GM21737 (cell line): Measurements from ENCODE around the gene OTOS.

Source experiments
- ATAC-seq: cut with Tn5 transposase; IDR thresholded peaks from one replicate; pipeline ENCODE4 v1.9.1; 2021; ENCODE audit warnings: mild to moderate bottlenecking, moderate library complexity; ENCODE audit not compliant: unreplicated experiment

OTOS gene

GRCh38 chr2:240137596-240138253 lies 2.7 kb downstream of the OTOS start:
- ATAC-seq: no peak

DNA sequence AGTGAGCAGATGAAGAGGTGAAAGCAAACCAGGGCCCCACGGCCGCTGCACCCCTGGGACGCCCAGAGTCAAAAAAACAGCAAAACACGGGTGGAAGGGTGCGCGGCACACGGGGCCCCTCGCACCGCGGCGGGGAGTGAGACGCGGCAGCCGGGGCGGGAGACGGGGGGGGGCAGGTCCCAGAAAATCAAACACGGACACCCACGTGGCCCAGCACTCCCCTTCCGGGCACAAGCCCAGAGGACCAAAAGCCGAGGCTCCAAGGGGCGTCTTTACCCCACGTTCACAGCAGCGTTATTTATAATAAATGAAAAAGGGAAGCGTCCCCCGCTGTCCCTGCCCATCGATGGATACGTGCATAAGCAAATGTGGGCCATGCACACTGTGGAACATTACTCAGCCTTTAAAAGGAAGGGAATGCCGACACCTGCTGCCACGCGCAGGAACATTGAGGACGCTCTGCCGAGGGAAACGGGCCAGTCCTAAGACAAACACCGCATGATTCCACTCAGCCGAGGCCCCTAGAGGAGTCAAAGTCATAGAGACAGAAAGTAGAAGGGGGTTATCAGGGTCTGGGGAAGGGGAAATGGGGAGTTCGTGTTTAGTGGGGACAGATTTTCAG lies 3.7 kb downstream of the OTOS start:
- ATAC-seq: no peak

DNA sequence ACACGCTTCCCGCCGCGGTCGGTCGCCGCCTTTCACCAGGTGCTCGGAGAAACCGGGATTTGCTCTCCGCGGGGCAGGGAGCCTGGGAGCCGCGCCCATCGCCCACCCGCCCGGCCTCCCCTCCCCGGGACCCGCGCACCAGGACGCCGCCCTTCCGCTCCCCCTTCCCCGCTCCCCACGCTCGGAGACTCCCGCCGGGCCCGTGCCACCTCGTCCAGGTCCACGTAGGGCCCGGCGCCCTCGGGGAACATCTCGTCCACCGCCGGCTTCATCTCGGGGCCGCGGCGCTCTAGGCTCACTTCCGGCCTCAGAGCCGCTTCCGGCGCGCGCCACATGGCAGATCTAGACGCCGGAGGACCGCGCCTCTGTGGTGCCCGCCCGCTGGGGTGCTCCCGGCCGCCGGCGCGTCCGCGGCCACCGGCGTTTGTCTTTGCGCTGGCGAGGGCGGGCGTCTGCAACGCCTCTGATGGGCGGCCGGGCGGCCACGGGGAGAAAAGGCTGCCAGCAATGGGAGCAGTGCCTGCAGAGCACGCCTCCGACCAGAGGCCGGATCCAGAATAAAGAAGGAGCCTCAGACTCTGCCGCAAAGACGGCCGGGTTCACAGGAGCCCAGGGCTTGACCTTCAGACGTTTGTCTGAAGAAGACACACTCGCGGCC lies 4.3 kb downstream of the OTOS start, which contains the start of gene COPS9:
Gene COPS9, minus strand, starts transcription at position 293 of the 658 bp plus-strand sequence. Its CDS starts 21 bp downstream, at position 272.
- ATAC-seq: peak; percentile 96

- ATAC-seq: peak; percentile 9
Measured at GRCh38 chr2:240135706-240136012, 4.8 kb downstream of the OTOS start.

DNA sequence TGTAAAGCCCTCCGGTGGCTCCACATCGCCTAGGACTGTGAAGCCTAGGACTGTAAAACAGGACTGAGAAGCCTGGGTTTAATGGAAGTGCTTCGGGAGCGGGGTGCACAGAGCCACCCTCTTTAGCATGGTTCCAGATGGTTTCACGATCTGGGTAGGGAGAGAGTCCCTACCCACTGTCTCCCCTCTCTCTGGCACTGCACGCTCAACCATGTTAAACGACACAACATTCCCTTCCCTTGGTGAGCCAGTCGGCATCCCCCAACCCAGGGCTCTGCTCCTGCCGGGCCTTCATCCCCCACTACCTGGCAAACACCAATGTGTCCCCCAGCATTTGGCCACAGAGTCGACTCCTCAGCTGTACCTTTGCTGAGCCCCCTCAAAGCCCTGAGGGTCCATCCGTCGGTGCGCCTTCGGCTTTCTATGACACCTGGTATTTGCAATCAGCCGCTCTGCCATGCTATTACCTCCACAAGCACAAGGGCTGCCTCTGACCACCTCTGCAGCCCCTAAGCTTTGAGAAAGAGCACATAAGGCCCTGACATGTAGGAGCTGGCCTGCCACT lies 5.4 kb downstream of the OTOS start:
- no peak for ATAC-seq

- ATAC-seq: no peak
Measured at GRCh38 chr2:240134466-240134865, 6.0 kb downstream of the OTOS start.

GRCh38 chr2:240133401-240133800 lies 7.1 kb downstream of the OTOS start:
- ATAC-seq: no peak

DNA sequence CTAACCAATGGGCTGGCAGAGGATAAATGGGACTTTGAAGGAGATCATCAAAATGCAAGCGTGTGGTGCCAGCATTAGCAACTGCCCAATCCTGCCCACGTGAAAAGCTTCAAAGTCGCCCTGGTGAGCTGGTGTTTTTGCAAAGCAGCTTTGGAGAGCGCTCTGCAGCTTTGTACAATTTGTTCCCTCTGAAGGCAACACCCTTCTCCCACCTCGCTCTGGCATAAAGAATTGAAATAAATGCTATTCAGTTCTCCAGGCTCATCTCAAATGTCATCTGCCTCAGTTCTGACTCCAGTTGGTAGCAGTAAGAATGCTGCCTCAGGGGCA lies 7.8 kb downstream of the OTOS start:
- no peak for ATAC-seq

DNA sequence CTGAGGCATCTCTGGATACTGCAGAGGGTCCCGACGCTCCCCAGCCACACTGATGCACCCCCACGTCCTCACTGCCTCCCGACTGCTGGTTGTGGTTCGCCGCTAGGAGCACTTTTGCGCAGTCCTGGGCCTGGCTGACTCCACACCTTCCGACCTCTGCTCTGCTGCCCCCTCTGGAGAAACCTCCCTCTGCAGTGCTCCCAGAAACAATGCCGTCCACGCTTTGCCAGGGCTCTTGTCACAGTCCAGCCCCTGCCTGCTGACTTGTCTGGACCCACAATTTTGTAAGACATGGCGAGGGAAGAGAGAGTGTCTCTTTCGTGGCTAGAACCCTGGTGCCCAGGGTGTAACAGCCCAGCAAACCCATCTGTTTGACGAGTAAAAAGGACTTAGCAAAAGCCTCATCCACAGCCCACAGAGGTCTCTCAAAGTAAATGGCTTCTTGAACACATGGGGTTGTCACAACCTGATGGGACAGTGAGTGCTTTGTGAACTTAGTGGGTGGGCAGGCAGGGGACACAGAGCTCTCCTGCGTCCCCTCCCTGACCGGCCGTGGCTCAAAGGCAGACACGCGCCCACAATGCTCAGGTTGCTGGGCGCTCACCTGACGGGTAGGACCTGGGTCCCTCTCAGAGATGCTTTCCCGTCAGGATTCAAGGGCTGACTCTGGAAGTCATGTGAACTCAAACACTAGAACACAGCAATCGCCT lies 8.4 kb downstream of the OTOS start:
- no peak for ATAC-seq

GRCh38 chr2:240131296-240131695 lies 9.2 kb downstream of the OTOS start:
- no peak for ATAC-seq

DNA sequence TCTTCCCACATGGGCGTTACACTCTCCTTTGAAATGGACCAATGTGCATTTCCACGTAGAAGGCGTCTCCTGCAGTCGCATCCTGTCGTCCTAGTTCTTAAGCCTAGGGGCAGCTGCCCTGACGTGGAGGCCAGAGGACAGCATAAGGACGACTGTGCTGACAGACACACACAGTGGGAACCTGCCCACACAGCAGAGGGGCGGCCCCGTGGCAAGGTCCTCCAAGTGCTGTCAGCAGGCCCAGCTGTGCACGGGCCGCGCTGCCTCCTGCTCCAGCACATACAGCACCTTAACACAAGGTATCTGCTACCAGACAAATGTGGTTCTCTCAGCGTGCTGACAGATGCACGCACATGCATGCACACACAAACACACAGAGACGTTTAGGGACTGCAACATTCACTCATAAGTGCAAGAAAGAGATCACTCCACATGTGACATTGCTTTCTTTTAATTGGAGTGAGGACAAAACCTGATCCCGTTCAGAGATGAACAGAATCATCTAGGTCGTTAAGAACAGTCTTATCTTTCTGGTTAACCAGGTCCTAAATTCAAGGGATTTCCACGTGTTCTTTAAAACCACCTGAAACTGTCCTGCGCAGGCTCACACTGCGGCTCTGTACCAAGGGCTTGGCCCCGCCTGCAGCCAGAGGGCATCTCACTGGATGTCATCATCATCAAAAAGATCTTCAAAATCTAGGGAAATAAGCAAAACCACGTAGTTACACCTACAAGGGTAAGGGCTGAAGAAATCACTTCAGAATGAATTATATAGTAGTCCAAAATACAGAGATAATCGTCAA lies 9.9 kb downstream of the OTOS start:
- no peak for ATAC-seq

DNA sequence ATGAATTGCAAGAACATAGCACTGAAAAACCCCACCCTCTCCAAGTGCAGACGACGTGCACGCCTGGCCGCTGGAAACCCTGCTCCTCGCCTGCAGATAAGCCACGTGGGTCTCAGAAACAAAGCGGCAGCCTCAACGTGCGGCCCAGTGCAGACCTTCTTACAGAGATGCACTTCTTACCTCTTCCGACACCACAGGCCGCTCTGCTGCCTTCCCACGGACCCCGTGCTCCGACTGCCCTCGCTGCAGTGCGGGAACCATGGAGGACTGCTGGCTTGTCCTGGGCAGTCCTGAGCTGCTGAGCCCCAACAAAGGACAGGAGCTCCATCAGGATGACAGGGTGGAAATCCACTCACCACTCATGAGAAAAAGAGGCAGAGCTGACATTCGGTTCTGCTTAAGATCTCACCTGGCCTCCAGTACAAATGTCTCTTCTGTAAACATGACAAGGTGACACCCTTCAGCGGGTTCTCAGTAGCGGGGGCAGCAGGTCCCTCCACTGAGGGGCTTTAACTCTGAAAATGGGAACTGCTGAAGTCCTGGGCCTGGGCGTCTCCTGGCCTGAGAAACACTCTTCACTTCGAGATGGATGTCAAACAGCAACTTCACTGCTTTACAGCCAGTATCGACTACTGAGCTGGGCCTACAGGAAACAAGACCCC lies 10.6 kb downstream of the OTOS start:
- no peak for ATAC-seq

- no peak for ATAC-seq
Measured at GRCh38 chr2:240129311-240129710, 11.1 kb downstream of the OTOS start.

GRCh38 chr2:240128608-240129145 lies 11.8 kb downstream of the OTOS start:
- no peak for ATAC-seq

DNA sequence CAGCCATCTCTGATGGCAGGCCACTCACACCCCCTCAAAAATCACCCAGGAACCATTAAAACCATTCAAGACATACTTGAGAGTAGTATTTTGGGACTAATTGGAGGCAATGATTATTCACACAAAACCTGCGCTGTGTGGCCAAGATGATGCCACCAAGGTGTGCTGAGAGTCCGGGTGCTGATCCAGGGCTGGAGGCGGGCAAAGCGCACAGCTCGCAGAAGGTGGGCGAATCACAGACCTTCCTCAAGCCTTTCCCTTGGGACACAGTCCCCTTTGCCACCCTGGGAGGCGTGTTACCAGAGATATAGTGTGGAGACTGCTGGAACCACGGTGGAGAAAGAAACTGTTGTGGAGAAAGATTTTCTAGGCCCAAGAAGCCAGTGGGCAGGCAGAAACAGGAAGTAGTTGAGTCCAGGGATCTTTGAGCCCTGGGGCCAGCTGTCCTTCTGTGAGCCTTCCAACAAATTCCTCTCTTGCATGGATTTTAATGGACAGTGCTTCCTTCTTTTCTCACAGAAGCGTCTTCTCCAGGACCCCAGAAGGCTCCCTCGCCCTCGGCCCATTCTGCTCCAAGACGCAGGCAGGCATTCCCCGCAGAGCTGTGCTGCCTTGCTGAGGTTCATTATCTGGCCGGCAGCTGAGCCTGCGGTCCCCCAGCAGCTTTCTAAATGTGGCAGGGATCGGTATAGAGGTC lies 12.4 kb downstream of the OTOS start:
- ATAC-seq: no peak

DNA sequence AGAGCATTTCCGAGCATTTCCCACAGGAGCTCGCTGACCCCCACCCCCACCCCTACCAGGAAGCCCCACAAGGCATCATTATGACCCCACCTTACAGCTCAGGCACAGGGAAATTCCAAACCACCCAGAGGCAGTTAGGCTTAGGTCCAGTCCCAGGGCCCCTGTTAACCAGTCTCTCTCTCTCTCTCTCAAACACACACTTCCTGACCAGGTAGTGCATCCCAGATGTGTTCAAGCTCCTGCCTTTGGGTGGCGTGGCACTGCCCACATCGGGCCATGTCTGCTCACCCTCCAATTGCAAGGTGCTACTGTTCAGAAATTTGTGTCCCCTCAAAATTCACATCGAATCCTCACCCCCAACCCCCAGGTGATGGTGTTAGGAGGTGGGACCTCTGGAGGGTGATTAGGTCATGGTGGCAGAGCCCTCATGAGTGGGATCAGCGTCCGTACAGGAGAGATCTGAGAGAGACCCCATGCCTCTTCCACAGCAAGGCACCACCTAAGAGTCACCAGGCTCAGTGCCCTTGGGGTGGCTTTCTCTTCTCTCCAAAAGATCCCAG lies 13.2 kb downstream of the OTOS start:
- ATAC-seq: no peak

DNA sequence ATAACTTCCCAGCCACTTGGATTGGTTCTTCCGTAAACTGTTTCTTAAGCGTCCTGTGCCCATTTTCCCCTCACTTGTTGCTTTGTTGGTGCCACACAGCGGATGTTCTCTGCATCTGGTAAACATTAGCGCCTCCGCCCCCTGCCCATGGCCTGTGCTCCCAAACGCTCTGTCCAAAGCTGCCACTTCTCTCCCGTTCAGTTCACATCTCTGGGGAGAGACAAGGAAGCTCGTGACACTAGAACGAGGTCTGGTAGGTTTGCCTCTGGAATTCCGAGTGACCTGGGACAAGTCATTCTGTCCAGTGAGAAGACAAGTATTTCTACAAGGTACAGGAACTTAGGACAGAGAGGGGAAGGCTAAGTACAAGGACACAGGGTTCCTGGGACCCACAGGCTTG lies 13.7 kb downstream of the OTOS start:
- no peak for ATAC-seq

DNA sequence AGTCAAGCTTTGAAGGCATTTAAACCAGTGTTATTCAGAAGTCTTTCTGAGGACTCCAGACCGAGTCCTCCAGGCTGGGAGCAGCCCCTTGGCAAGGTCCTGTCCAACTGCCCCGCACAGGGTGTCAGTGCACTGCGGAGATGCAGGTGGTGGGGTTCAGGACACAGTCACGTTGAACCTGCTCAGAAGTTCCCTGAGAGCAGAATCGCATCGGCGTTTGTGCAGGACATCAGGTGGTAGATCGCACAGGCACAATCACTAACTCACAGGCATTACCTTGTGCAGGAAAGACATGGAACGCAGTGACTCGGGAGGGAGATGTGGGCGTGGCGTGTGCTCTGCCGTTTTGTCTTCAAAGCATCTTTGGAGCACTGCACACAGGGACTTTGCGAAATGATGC lies 14.7 kb downstream of the OTOS start:
- no peak for ATAC-seq

DNA sequence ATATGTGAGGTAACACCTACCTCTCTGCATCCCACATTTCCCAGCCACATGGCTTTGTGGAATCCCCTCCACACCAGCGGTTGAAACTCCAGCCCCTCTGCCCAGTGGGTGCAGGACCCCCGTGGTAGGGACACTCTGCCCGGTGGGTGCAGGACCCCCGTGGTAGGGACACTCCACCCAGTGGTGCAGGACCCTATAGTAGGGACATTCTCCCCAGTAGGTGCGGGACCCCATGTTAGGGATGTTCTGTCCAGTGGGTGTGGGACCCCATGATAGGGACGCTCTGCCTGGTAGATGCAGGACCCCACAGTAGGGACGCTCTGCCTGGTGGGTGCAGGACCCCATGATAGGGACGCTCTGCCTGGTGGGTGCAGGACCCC lies 15.8 kb downstream of the OTOS start:
- no peak for ATAC-seq
